GM10266 (cell line): ENCODE results near the gene CFAP126.
"Not testable (repeated sequence)": the region's sequence is repeated elsewhere in the genome, so short reads cannot be mapped to it uniquely, and the experiment has no call there.

Experiments used
- DNase-seq: peaks from one replicate; pipeline ENCODE4 v3.0.0; 2012; ENCODE audit errors: extremely low spot score
- CTCF ChIP-seq: IDR thresholded peaks from 2 replicates; pipeline ENCODE4 v1.5.1; 2012; ENCODE audit warnings: mild to moderate bottlenecking, low read depth; ENCODE audit not compliant: control insufficient read depth, insufficient read depth; ENCODE audit errors: missing control alignments

The CFAP126 gene

GRCh38 chr1:161342177-161342576 is 25.5 kb downstream of the CFAP126 start:
- no peak for DNase-seq
- no peak for TF ChIP-seq CTCF

DNA sequence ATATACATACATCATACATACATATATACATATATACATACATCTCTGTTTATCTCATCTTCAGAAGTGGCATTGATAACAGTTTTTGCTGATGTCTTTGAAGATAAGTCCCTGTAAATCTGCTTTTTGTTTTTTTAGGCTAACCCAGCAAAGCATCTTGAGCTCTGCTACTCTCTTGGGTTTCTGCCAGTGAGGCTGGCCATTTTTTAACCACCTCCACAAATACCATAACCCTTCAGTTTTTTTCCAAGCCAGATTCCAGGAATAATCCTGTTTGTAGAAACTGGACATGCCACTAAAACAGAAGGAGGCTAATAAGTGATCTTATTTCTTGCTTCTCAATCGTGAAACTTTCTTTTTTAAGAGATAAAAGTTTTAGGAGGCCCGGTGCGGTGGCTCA is 31.9 kb downstream of the CFAP126 start:
- no peak for TF ChIP-seq CTCF
- no peak for DNase-seq

DNA sequence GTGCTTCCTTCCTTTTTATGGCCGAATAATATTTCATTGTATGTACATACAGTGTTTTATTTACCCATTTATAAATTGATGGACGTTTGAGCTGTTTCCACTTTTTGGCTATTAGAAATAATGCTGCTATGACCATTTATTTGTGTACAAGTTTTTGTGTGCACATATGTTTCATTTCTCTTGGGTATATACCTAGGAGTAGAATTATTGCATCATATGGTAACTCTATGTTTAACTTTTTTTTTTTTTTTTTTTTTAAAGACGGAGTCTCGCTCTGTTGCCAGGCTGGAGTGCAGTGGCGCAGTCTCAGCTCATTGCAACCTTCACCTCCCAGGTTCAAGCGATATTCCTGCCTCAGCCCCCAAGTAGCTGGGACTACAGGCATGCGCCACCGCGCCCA is 34.5 kb downstream of the CFAP126 start:
- no peak for TF ChIP-seq CTCF
- no peak for DNase-seq

- no peak for DNase-seq
- no peak for TF ChIP-seq CTCF
These were observed 37.3 kb downstream of the CFAP126 start for GRCh38 chr1:161330346-161330745.

DNA sequence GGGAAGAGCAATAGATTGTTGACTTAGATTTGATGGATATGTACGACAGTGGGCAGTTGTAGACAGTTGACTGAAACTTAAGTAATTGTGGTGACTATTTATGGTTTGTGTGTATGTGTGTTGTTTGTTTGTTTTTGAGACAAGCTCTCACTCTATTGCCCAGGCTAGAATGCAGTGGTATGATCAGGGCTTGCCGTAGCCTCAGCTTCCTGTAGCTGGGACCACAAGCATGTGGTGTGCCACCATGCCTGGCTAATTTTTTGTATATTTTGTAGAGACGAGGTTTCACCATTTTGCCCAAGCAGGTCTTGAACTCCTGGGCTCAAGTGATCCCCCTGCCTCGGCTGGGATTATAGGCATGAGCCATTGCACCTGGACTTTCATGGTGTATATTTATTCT is 43.7 kb downstream of the CFAP126 start:
- TF ChIP-seq CTCF = no peak
- DNase-seq = no peak

GRCh38 chr1:161315841-161316674 is 51.6 kb downstream of the CFAP126 start:
- DNase-seq = not testable (repeated sequence)
